ENCODE data around the gene PLXNA4.

- TF ChIP-seq CTCF (IDR thresholded peaks at IDR 0.05): no peak
- TF ChIP-seq EZH2 (IDR thresholded peaks at IDR 0.05; ENCODE audit: borderline replicate concordance, insufficient read depth, low read depth, low read length, poor library complexity, severe bottlenecking): no peak
These were observed 388.1 kb downstream of the PLXNA4 start for GRCh38 chr7:132187869-132188789.

Measured in B cell (primary cell).